ENCODE measurements around the gene WDR1.

The WDR1 gene

GRCh38 chr4:10092481-10093270 lies 23.9 kb downstream of the WDR1 start:
- Histone ChIP-seq H3K9ac (ENCODE audit: low read length) (peak overlapping the region; percentile 36), H3K36me3 (ENCODE audit: control insufficient read depth, insufficient read depth, low read length) (peaks cover 49% of the 10 kb centered on the region), H3K4me3 (ENCODE audit: low read length) (no peak overlapping the region), H3K27me3 (ENCODE audit: control insufficient read depth, insufficient read depth, low read length) (no peaks in the 10 kb centered on the region), H3K4me1 (ENCODE audit: control insufficient read depth, insufficient read depth, low read length) (peaks cover 71% of the 10 kb centered on the region), H3K9me3 (ENCODE audit: control insufficient read depth, low read length) (no peaks in the 10 kb centered on the region)

GRCh38 chr4:10091531-10092181 lies 24.9 kb downstream of the WDR1 start:
- no peaks in the 10 kb centered on the region for H3K9me3 ChIP-seq (ENCODE audit: control insufficient read depth, low read length)
- H3K36me3 ChIP-seq (ENCODE audit: control insufficient read depth, insufficient read depth, low read length): peaks cover 48% of the 10 kb centered on the region
- no peak overlapping the region for H3K4me3 ChIP-seq (ENCODE audit: low read length)
- no peak overlapping the region for H3K9ac ChIP-seq (ENCODE audit: low read length)
- H3K4me1 ChIP-seq (ENCODE audit: control insufficient read depth, insufficient read depth, low read length): peaks cover 61% of the 10 kb centered on the region
- H3K27me3 ChIP-seq (ENCODE audit: control insufficient read depth, insufficient read depth, low read length): no peaks in the 10 kb centered on the region

GRCh38 chr4:10090467-10091250 lies 25.9 kb downstream of the WDR1 start:
- Histone ChIP-seq H3K9me3 (ENCODE audit: control insufficient read depth, low read length) (no peaks in the 10 kb centered on the region), H3K4me1 (ENCODE audit: control insufficient read depth, insufficient read depth, low read length) (peaks cover 51% of the 10 kb centered on the region), H3K9ac (ENCODE audit: low read length) (no peak overlapping the region), H3K4me3 (ENCODE audit: low read length) (no peak overlapping the region), H3K27me3 (ENCODE audit: control insufficient read depth, insufficient read depth, low read length) (no peaks in the 10 kb centered on the region), H3K36me3 (ENCODE audit: control insufficient read depth, insufficient read depth, low read length) (peaks cover 54% of the 10 kb centered on the region)

GRCh38 chr4:10089346-10089745 lies 27.3 kb downstream of the WDR1 start:
- no peak overlapping the region for H3K9ac ChIP-seq (ENCODE audit: low read length)
- no peaks in the 10 kb centered on the region for H3K27me3 ChIP-seq (ENCODE audit: control insufficient read depth, insufficient read depth, low read length)
- no peaks in the 10 kb centered on the region for H3K9me3 ChIP-seq (ENCODE audit: control insufficient read depth, low read length)
- H3K36me3 ChIP-seq (ENCODE audit: control insufficient read depth, insufficient read depth, low read length): peaks cover 57% of the 10 kb centered on the region
- peaks cover 40% of the 10 kb centered on the region for H3K4me1 ChIP-seq (ENCODE audit: control insufficient read depth, insufficient read depth, low read length)
- H3K4me3 ChIP-seq (ENCODE audit: low read length): no peak overlapping the region

- Histone ChIP-seq H3K27me3 (ENCODE audit: control insufficient read depth, insufficient read depth, low read length) (no peaks in the 10 kb centered on the region), H3K9me3 (ENCODE audit: control insufficient read depth, low read length) (no peaks in the 10 kb centered on the region), H3K9ac (ENCODE audit: low read length) (no peak overlapping the region), H3K4me1 (ENCODE audit: control insufficient read depth, insufficient read depth, low read length) (peaks cover 31% of the 10 kb centered on the region), H3K4me3 (ENCODE audit: low read length) (no peak overlapping the region), H3K36me3 (ENCODE audit: control insufficient read depth, insufficient read depth, low read length) (peaks cover 57% of the 10 kb centered on the region)
Measured at GRCh38 chr4:10088135-10089010, 28.2 kb downstream of the WDR1 start.

GRCh38 chr4:10087152-10087791 lies 29.3 kb downstream of the WDR1 start:
- H3K36me3 ChIP-seq (ENCODE audit: control insufficient read depth, insufficient read depth, low read length): peaks cover 65% of the 10 kb centered on the region
- no peaks in the 10 kb centered on the region for H3K9me3 ChIP-seq (ENCODE audit: control insufficient read depth, low read length)
- H3K9ac ChIP-seq (ENCODE audit: low read length): no peak overlapping the region
- peaks cover 20% of the 10 kb centered on the region for H3K4me1 ChIP-seq (ENCODE audit: control insufficient read depth, insufficient read depth, low read length)
- no peaks in the 10 kb centered on the region for H3K27me3 ChIP-seq (ENCODE audit: control insufficient read depth, insufficient read depth, low read length)
- no peak overlapping the region for H3K4me3 ChIP-seq (ENCODE audit: low read length)

- Histone ChIP-seq H3K36me3 (ENCODE audit: control insufficient read depth, insufficient read depth, low read length) (peaks cover 68% of the 10 kb centered on the region), H3K4me3 (ENCODE audit: low read length) (no peak overlapping the region), H3K9ac (ENCODE audit: low read length) (no peak overlapping the region), H3K9me3 (ENCODE audit: control insufficient read depth, low read length) (no peaks in the 10 kb centered on the region), H3K27me3 (ENCODE audit: control insufficient read depth, insufficient read depth, low read length) (no peaks in the 10 kb centered on the region), H3K4me1 (ENCODE audit: control insufficient read depth, insufficient read depth, low read length) (peaks cover 19% of the 10 kb centered on the region)
Measured at GRCh38 chr4:10086506-10087120, 30.0 kb downstream of the WDR1 start.

- H3K9ac ChIP-seq (ENCODE audit: low read length): no peak overlapping the region
- H3K27me3 ChIP-seq (ENCODE audit: control insufficient read depth, insufficient read depth, low read length): no peaks in the 10 kb centered on the region
- no peak overlapping the region for H3K4me3 ChIP-seq (ENCODE audit: low read length)
- peaks cover 66% of the 10 kb centered on the region for H3K36me3 ChIP-seq (ENCODE audit: control insufficient read depth, insufficient read depth, low read length)
- H3K4me1 ChIP-seq (ENCODE audit: control insufficient read depth, insufficient read depth, low read length): peaks cover 19% of the 10 kb centered on the region
- H3K9me3 ChIP-seq (ENCODE audit: control insufficient read depth, low read length): no peaks in the 10 kb centered on the region
Measured at GRCh38 chr4:10085828-10086505, 30.6 kb downstream of the WDR1 start.

- Histone ChIP-seq H3K4me3 (ENCODE audit: low read length) (no peak overlapping the region), H3K4me1 (ENCODE audit: control insufficient read depth, insufficient read depth, low read length) (peaks cover 15% of the 10 kb centered on the region), H3K27me3 (ENCODE audit: control insufficient read depth, insufficient read depth, low read length) (no peaks in the 10 kb centered on the region), H3K9ac (ENCODE audit: low read length) (no peak overlapping the region), H3K36me3 (ENCODE audit: control insufficient read depth, insufficient read depth, low read length) (peaks cover 66% of the 10 kb centered on the region), H3K9me3 (ENCODE audit: control insufficient read depth, low read length) (no peaks in the 10 kb centered on the region)
Measured at GRCh38 chr4:10085386-10085785, 31.2 kb downstream of the WDR1 start.

GRCh38 chr4:10084651-10085358 lies 31.8 kb downstream of the WDR1 start:
- peaks cover 9% of the 10 kb centered on the region for H3K4me1 ChIP-seq (ENCODE audit: control insufficient read depth, insufficient read depth, low read length)
- H3K27me3 ChIP-seq (ENCODE audit: control insufficient read depth, insufficient read depth, low read length): no peaks in the 10 kb centered on the region
- H3K9me3 ChIP-seq (ENCODE audit: control insufficient read depth, low read length): no peaks in the 10 kb centered on the region
- peaks cover 70% of the 10 kb centered on the region for H3K36me3 ChIP-seq (ENCODE audit: control insufficient read depth, insufficient read depth, low read length)
- no peak overlapping the region for H3K9ac ChIP-seq (ENCODE audit: low read length)
- H3K4me3 ChIP-seq (ENCODE audit: low read length): no peak overlapping the region

Data from mucosa of stomach (tissue), 1 donor.